ENCODE results near the gene ARHGEF40.

Gene ARHGEF40

DNA sequence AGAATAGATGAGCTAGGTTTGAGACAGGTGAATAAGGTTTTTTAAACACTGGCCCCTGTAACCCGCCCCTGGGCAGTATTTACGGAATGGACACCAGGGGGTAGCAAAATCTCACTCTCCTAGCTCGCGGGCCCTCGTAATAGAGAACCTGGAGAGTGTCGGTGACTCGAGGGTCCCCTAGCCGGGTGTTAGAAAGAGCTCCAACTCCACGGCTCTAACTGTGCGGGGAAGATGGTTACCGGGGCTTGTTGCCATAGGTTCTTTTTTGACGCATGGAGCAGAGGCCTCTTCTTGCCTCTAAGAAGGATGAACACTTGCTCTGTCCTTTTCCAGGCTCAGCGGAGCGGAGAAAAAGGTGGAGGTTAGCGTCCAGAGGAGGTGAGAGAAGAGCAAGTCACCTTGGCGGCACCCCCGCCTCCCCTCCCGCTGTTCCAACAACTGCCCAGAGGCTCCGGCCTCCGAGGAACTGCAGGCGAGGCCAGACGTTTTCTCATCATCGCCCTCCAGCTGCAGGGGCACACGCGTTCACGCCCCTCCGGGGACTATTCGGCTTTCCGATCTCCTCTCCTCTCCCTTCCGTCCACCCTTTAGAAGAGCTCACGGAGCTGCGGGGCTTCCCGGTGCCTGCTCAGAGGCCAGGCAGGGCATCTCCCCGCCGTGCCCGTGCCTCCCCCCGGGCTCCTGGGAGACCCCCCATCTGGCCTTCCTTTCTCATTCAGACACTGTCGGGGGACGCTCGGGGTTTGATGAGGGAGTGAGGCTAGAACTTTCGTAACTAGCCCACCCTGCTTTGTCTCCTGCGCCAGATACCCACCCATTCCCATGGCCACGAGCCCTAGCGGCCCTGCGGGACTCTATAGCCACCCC, 1.4 kb upstream of the ARHGEF40 start:
- Histone ChIP-seq H3K36me3 (peaks cover 9% of the 10 kb centered on the region), H3K9me3 (ENCODE audit: severe bottlenecking) (no peaks in the 10 kb centered on the region), H3K27me3 (ENCODE audit: insufficient read depth, low read depth, severe bottlenecking) (no peaks in the 10 kb centered on the region), H3K27ac (peak overlapping the region; percentile 83; the same call in 1 of the 2 replicates), H3K4me3 (ENCODE audit: low read depth, low read length) (peak overlapping the region; percentile 74)
- peak; percentile 59 for TF ChIP-seq CTCF (IDR thresholded peaks at IDR 0.05; ENCODE audit: low read depth, low read length)
- peak; percentile 70 for DNase-seq

DNA sequence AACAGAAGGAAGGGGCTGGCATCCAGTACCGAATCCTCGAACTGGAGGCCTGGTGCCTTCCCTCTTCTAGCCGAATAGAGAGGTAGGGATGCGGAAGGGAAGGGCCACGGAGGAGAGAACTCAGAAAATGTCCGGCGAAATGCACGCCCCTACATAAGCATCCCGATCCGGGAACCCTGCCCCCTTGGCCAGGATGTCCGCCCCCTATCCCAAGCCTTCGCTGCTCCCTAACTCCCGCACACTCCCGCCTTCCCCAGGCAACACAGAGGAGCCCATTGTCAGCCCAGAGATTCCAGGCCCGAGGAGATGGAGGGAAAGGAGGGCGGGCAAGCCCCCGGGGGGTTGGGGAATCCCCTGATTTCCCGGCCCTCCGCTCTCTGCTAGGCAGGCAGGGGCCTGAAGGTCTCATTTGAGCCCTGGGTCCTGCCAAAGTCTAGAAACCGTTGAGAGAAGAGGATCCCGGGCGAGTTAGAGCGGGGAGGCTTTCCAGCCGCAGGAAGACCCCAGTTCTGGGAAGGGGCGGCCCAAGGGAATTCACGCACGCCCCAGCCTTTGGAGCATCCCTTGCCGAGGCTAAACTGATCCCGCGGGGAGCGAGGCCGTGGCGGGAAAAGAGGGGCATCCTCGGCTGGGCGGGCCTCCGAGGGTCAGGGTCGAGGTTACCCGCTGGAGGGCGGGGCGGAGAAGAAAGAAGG, 569 bp upstream of the ARHGEF40 start:
- peaks cover 11% of the 10 kb centered on the region for H3K36me3 ChIP-seq
- DNase-seq = peak; percentile 35
- H3K27me3 ChIP-seq (ENCODE audit: insufficient read depth, low read depth, severe bottlenecking) = no peaks in the 10 kb centered on the region
- no peak for TF ChIP-seq CTCF (IDR thresholded peaks at IDR 0.05; ENCODE audit: low read depth, low read length)
- H3K4me3 ChIP-seq (ENCODE audit: low read depth, low read length) = peak overlapping the region; percentile 74
- H3K9me3 ChIP-seq (ENCODE audit: severe bottlenecking) = no peaks in the 10 kb centered on the region
- peak overlapping the region; percentile 83 for H3K27ac ChIP-seq

GRCh38 chr14:21070610-21071224, 613 bp downstream of the ARHGEF40 start:
- Histone ChIP-seq H3K9me3 (ENCODE audit: severe bottlenecking) (no peaks in the 10 kb centered on the region), H3K27ac (peak overlapping the region; percentile 83), H3K27me3 (ENCODE audit: insufficient read depth, low read depth, severe bottlenecking) (no peaks in the 10 kb centered on the region), H3K4me3 (ENCODE audit: low read depth, low read length) (peak overlapping the region; percentile 74), H3K36me3 (peaks cover 13% of the 10 kb centered on the region)
- TF ChIP-seq CTCF (IDR thresholded peaks at IDR 0.05; ENCODE audit: low read depth, low read length) = no peak
- DNase-seq = peak; percentile 75

DNA sequence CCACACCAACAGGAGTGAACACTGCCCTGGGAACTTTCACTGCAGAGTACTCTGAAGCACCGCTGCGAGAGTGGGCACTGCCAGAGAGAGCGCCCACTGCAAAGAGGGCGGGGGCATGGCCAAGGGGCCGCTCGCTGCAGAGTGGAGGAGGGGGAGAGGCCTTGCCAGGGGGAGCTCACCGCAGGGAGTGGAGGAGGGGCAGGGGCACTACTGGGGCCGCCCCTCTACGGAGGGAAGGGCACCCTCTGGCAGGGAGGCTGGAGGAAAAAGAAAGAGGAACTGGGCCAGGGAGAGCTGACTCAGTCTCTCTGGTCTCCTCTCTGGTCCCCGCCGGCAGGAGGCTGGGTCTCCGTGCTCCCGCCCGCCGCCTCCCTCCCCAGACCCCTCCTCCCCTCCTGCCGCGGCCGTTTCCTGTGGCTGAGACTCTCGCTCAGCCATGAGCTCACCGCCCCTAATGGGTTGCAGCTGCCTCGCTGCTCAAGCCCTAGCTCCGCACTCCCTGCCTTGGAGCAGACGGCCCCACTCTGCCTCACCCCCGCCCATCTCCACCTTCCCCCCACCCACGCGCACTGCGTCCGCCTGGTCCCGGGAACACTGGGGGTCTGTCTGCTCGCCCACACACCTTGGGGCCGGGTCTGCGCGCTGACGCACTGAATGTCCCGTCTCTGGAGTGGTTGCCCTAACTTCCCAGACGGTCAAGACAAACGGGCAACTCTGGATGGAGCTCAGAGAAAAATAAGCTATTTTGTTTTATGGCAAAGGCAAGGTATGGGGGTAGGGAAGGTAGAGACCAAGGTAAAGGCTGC, 1.3 kb downstream of the ARHGEF40 start:
- Histone ChIP-seq H3K27ac (peak overlapping the region; percentile 83), H3K27me3 (ENCODE audit: insufficient read depth, low read depth, severe bottlenecking) (no peaks in the 10 kb centered on the region), H3K36me3 (peaks cover 20% of the 10 kb centered on the region), H3K4me3 (ENCODE audit: low read depth, low read length) (peak overlapping the region; percentile 74), H3K9me3 (ENCODE audit: severe bottlenecking) (no peaks in the 10 kb centered on the region)
- peak; percentile 88 for DNase-seq
- no peak for TF ChIP-seq CTCF (IDR thresholded peaks at IDR 0.05; ENCODE audit: low read depth, low read length)

GRCh38 chr14:21072031-21072473, 1.9 kb downstream of the ARHGEF40 start:
- Histone ChIP-seq H3K36me3 (peaks cover 25% of the 10 kb centered on the region), H3K27me3 (ENCODE audit: insufficient read depth, low read depth, severe bottlenecking) (no peaks in the 10 kb centered on the region), H3K27ac (peak overlapping the region; percentile 83; the same call in 1 of the 2 replicates), H3K4me3 (ENCODE audit: low read depth, low read length) (peak overlapping the region; percentile 74), H3K9me3 (ENCODE audit: severe bottlenecking) (no peaks in the 10 kb centered on the region)
- DNase-seq = no peak
- TF ChIP-seq CTCF (IDR thresholded peaks at IDR 0.05; ENCODE audit: low read depth, low read length) = no peak

All from WERI-Rb-1 (cell line).